Mucosa of descending colon (tissue), 3 donors: ENCODE results near the gene ZSCAN4. TPM values are rescaled to one million over a fixed set of nuclear protein-coding genes. Genes with fewer than 3 reads are reported as not detected.
A peak's percentile ranks its signal among the peaks of the same experiment; 100 is the strongest.

Experiments used
- ATAC-seq: fragments of 200-7000 bp; cut with Tn5 transposase; one replicate; pipeline ENCODE4 v1.9.1; 2020; ENCODE audit warnings: mild to moderate bottlenecking, moderate library complexity
- DNase-seq, 3 donors: peaks; one replicate each; pipeline ENCODE4 v3.0.0-alpha.2; 2020
- H3K36me3 ChIP-seq: fragments of 200-600 bp; one replicate; pipeline ENCODE4 v1.8.0; 2021; ENCODE audit warnings: low read depth, mild to moderate bottlenecking
- H3K4me1 ChIP-seq: fragments of 200-600 bp; one replicate; pipeline ENCODE4 v1.8.0; 2021; ENCODE audit warnings: low read depth, mild to moderate bottlenecking
- H3K4me3 ChIP-seq: fragments of 200-600 bp; one replicate; pipeline ENCODE4 v1.8.0; 2021; ENCODE audit warnings: mild to moderate bottlenecking
- H3K9me3 ChIP-seq: fragments of 200-600 bp; one replicate; pipeline ENCODE4 v1.8.0; 2021; ENCODE audit warnings: mild to moderate bottlenecking
- CTCF ChIP-seq: fragments of 200-600 bp; IDR thresholded peaks from one replicate; pipeline ENCODE4 v1.8.0; 2022; ENCODE audit warnings: antibody characterized with exemption, mild to moderate bottlenecking
- intact Hi-C, 2 donors: fragments of 100-400 bp; cut with DNase I in 1 of 2; cut with micrococcal nuclease in 1 of 2; formaldehyde crosslinking; loops; one replicate each; pipeline versions ENCODE4 v1.11.0 to v1.11.1; 2022; cut with DNase I, micrococcal nuclease
- long read RNA-seq, 2 donors: library from polyadenylated mRNA; unstranded; transcript quantifications; one replicate each; pipeline ENCODE4 v2.0.0, GENCODE V29; 2019 to 2021
- total RNA-seq, 3 donors: library from RNA; stranded (reverse); fragmentation: NEBNext Ultra II Directional in 2 of 3; extraction: Animal tissue kit (Norgen Biotek cat#: 25700) in 2 of 3; gene quantifications; one replicate each; pipeline versions ENCODE4 v1.2.1 to v1.2.4, GENCODE V29; 2021 to 2023
- donor health status: DM: no; HTN: no; CAD: no; lungs with moderate emphysema.
- donor health status: DM: no; HTN: no; CAD: no.
- donor health status: DM: no; HTN: yes; CAD: no.

ZSCAN4 gene
- total RNA-seq: under 1 TPM in 1 of 3 donors, not detected in 2; 0.16 TPM
- long read RNA-seq, donor 1, partial matches to known transcripts: 0 of 1 reads
- long read RNA-seq, donor 1, other reads (novel, unspliced or antisense): 1 of 1 reads
- long read RNA-seq, donor 2, partial matches to known transcripts: 0 of 1 reads
- long read RNA-seq, donor 2, other reads (novel, unspliced or antisense): 1 of 1 reads

GRCh38 chr19:57668635-57669034, at the start of gene ZSCAN4:
Gene ZSCAN4, plus strand, starts transcription at chr19:57668935. Its CDS starts 7,211 bp downstream, at chr19:57676146.
- no peaks in the 10 kb centered on the region for H3K36me3 ChIP-seq
- H3K4me3 ChIP-seq: no peak within 1 kb of the TSS
- no peaks in the 10 kb centered on the region for H3K9me3 ChIP-seq
- DNase-seq (no peak), ATAC-seq (no peak)
- no peak for TF ChIP-seq CTCF
- intact Hi-C loops: no loop called here
- H3K4me1 ChIP-seq: no peaks in the 10 kb centered on the region

GRCh38 chr19:57620673-57621348, 47.9 kb upstream of the ZSCAN4 start:
- H3K4me3 ChIP-seq: no peak overlapping the region
- H3K4me1 ChIP-seq: no peaks in the 10 kb centered on the region
- DNase-seq (no peak), ATAC-seq (no peak)
- H3K36me3 ChIP-seq: peaks cover 24% of the 10 kb centered on the region
- H3K9me3 ChIP-seq: peaks cover 100% of the 10 kb centered on the region
- TF ChIP-seq CTCF: no peak
- intact Hi-C loops: no loop called here

- no peak for ATAC-seq
- intact Hi-C loops: no loop called here
- H3K4me3 ChIP-seq: no peak overlapping the region
- H3K4me1 ChIP-seq: no peaks in the 10 kb centered on the region
- no peak for TF ChIP-seq CTCF
- peaks cover 24% of the 10 kb centered on the region for H3K36me3 ChIP-seq
- no peak for DNase-seq
- H3K9me3 ChIP-seq: peaks cover 99% of the 10 kb centered on the region
These were observed 45.6 kb upstream of the ZSCAN4 start for GRCh38 chr19:57623091-57623490.

- Histone ChIP-seq H3K9me3 (peaks cover 38% of the 10 kb centered on the region), H3K4me1 (no peaks in the 10 kb centered on the region), H3K4me3 (peak within 1 kb of the TSS; percentile 73), H3K36me3 (no peaks in the 10 kb centered on the region)
- DNase-seq (peak; percentile 93 to 98 (median 93)), ATAC-seq (peak; percentile 100)
- no peak for TF ChIP-seq CTCF
- intact Hi-C loops: no loop called here
These were observed 35.5 kb upstream of the ZSCAN4 start, which contains the start of gene ZNF211 for GRCh38 chr19:57632987-57633831. Gene ZNF211, plus strand, starts transcription at chr19:57633168. Its CDS starts 179 bp downstream, at chr19:57633347.

GRCh38 chr19:57633832-57634131, 35.0 kb upstream of the ZSCAN4 start:
- no peak for ATAC-seq
- no peak for DNase-seq
- no peaks in the 10 kb centered on the region for H3K36me3 ChIP-seq
- H3K4me3 ChIP-seq: no peak overlapping the region
- intact Hi-C loops: no loop called here
- H3K4me1 ChIP-seq: no peaks in the 10 kb centered on the region
- TF ChIP-seq CTCF: no peak
- peaks cover 39% of the 10 kb centered on the region for H3K9me3 ChIP-seq
